HepG2 (cell line): ENCODE measurements around the gene JUND. TPM values are rescaled to one million over a fixed set of nuclear protein-coding genes. Genes with fewer than 3 reads are reported as not detected.

Experiments
- ELF1 ChIP-seq: sonication (generic); formaldehyde crosslinking; IDR thresholded peaks from 2 replicates; pipeline ENCODE4 v1.4.0; 2020; ENCODE audit warnings: missing genetic modification reagents
- ELF3 ChIP-seq: IDR thresholded peaks from 2 replicates; pipeline ENCODE4 v1.6.1; 2016; ENCODE audit warnings: missing genetic modification reagents, missing compliant biosample characterization
- FOXA3 ChIP-seq: IDR thresholded peaks from 2 replicates; pipeline ENCODE4 v1.6.1; 2016; ENCODE audit warnings: missing genetic modification reagents, missing compliant biosample characterization
- FOXJ3 ChIP-seq: sonication (generic); formaldehyde crosslinking; IDR thresholded peaks from 2 replicates; pipeline ENCODE4 v1.4.0; 2020; ENCODE audit warnings: missing genetic modification reagents, mild to moderate bottlenecking, borderline replicate concordance
- GABPB1 ChIP-seq: IDR thresholded peaks from 2 replicates; pipeline ENCODE4 v1.6.1; 2016; ENCODE audit warnings: mild to moderate bottlenecking, missing genetic modification reagents, moderate library complexity, missing compliant biosample characterization
- LRRFIP1 ChIP-seq: sonication (generic); formaldehyde crosslinking; conservative IDR thresholded peaks from 2 replicates; pipeline ENCODE4 v1.4.0; 2020; ENCODE audit warnings: missing genetic modification reagents
- MED1 ChIP-seq: sonication (generic); formaldehyde crosslinking; IDR thresholded peaks from 2 replicates; pipeline ENCODE4 v1.4.0; 2020; ENCODE audit warnings: missing genetic modification reagents
- NCOA2 ChIP-seq: sonication (generic); formaldehyde crosslinking; IDR thresholded peaks from 2 replicates; pipeline ENCODE4 v1.8.0; 2022; ENCODE audit warnings: inconsistent platforms
- SP1 ChIP-seq, 2 experiments: fragments of 450-650 bp in 1 of 2; sonication (generic) in 1 of 2; formaldehyde crosslinking in 1 of 2; IDR thresholded peaks; 2 replicates each; pipeline versions ENCODE4 v1.4.0 to v1.6.1; 2016 to 2020; ENCODE audit warnings: missing genetic modification reagents in 1 of 2
- TBX2 ChIP-seq: sonication (generic); formaldehyde crosslinking; IDR thresholded peaks from 2 replicates; pipeline ENCODE4 v1.5.0; 2020; ENCODE audit warnings: missing genetic modification reagents, mild to moderate bottlenecking, borderline replicate concordance
- ZNF256 ChIP-seq: sonication (generic); formaldehyde crosslinking; conservative IDR thresholded peaks from 2 replicates; pipeline ENCODE4 v1.4.0; 2020; ENCODE audit warnings: missing genetic modification reagents
- ZNF556 ChIP-seq: sonication (generic); formaldehyde crosslinking; IDR thresholded peaks from 2 replicates; pipeline ENCODE4 v1.4.0; 2020; ENCODE audit warnings: mild to moderate bottlenecking, missing genetic modification reagents, borderline replicate concordance
- ZNF746 ChIP-seq: sonication (generic); formaldehyde crosslinking; IDR thresholded peaks from 2 replicates; pipeline ENCODE4 v1.8.0; 2022; ENCODE audit warnings: mild to moderate bottlenecking, missing genetic modification reagents
- polyA plus RNA-seq, 8 experiments: library from polyadenylated mRNA; depleted of rRNA in 3 of 8; stranded (reverse) in 7 of 8; unstranded in 1 of 8; fragments of >200 nt; fragmentation: Illumina TruSeq in 4 of 8; extraction: Trizol in 4 of 8; gene quantifications; 2 replicates each; pipeline versions ENCODE4 v1.2.1 to v1.2.3, GENCODE V29; 2011 to 2016; ENCODE audit warnings: low read depth in 4 of 8, missing spikeins in 1 of 8, mixed read lengths in 1 of 8; ENCODE audit not compliant: insufficient read depth in 1 of 8
- total RNA-seq, 5 experiments: library from RNA; depleted of rRNA; stranded (reverse); fragments of >200 nt; fragmentation: Illumina TruSeq; extraction: Trizol; gene quantifications; 2 replicates each; pipeline ENCODE4 v1.2.3, GENCODE V29; 2016; ENCODE audit warnings: low read depth in 1 of 5
- TF ChIP-seq, protein P1 (sequence below): sonication (generic); formaldehyde crosslinking; IDR thresholded peaks from 2 replicates; pipeline ENCODE4 v1.4.0; 2020; ENCODE audit warnings: missing genetic modification reagents
- TF ChIP-seq, protein P2 (sequence below): IDR thresholded peaks from 2 replicates; pipeline ENCODE4 v1.6.1; 2016; ENCODE audit warnings: mild to moderate bottlenecking
- TF ChIP-seq, protein P3 (sequence below): sonication (generic); formaldehyde crosslinking; conservative IDR thresholded peaks from 2 replicates; pipeline ENCODE4 v1.4.0; 2020; ENCODE audit warnings: mild to moderate bottlenecking, missing genetic modification reagents, moderate library complexity

Gene JUND
- total and polyA plus RNA-seq, 2 of the 13 experiments (the other 11 are each of a cell fraction or from before 2014, with no cell fraction given): 41.2 to 59.8 TPM

GRCh38 chr19:18322759-18323460, 41.5 kb upstream of the JUND start, which contains the start of gene LSM4 (continued):
- TF ChIP-seq LRRFIP1 (CRISPR knock-in tag) (no peak), FOXJ3 (CRISPR knock-in tag) (no peak), GABPB1 (CRISPR knock-in tag) (peak; percentile 90), NCOA2 (no peak), TBX2 (CRISPR knock-in tag) (peak; percentile 65; the same call in 1 of the 2 replicates), ZNF256 (0 out of 2 replicates have a peak, but pooled peaks have one; percentile 9), ZNF746 (CRISPR knock-in tag) (peak; percentile 59; the same call in 1 of the 2 replicates), ELF1 (CRISPR knock-in tag) (peak; percentile 70), ELF3 (0 out of 2 replicates have a peak, but pooled peaks have one; percentile 50), MED1 (CRISPR knock-in tag) (peak; percentile 71), FOXA3 (CRISPR knock-in tag) (no peak), SP1 (IDR thresholded peaks at IDR 0.05) (no peak), SP1 (CRISPR knock-in tag; IDR thresholded peaks at IDR 0.05) (peak; percentile 94), ZNF556 (CRISPR knock-in tag) (no peak; the same call in 1 of the 2 replicates)
- TF ChIP-seq, protein P1, sequence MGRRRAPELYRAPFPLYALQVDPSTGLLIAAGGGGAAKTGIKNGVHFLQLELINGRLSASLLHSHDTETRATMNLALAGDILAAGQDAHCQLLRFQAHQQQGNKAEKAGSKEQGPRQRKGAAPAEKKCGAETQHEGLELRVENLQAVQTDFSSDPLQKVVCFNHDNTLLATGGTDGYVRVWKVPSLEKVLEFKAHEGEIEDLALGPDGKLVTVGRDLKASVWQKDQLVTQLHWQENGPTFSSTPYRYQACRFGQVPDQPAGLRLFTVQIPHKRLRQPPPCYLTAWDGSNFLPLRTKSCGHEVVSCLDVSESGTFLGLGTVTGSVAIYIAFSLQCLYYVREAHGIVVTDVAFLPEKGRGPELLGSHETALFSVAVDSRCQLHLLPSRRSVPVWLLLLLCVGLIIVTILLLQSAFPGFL: no peak
- TF ChIP-seq, protein P2, sequence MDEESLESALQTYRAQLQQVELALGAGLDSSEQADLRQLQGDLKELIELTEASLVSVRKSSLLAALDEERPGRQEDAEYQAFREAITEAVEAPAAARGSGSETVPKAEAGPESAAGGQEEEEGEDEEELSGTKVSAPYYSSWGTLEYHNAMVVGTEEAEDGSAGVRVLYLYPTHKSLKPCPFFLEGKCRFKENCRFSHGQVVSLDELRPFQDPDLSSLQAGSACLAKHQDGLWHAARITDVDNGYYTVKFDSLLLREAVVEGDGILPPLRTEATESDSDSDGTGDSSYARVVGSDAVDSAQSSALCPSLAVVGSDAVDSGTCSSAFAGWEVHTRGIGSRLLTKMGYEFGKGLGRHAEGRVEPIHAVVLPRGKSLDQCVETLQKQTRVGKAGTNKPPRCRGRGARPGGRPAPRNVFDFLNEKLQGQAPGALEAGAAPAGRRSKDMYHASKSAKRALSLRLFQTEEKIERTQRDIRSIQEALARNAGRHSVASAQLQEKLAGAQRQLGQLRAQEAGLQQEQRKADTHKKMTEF (CRISPR knock-in tag): peak; percentile 82
- TF ChIP-seq, protein P3, sequence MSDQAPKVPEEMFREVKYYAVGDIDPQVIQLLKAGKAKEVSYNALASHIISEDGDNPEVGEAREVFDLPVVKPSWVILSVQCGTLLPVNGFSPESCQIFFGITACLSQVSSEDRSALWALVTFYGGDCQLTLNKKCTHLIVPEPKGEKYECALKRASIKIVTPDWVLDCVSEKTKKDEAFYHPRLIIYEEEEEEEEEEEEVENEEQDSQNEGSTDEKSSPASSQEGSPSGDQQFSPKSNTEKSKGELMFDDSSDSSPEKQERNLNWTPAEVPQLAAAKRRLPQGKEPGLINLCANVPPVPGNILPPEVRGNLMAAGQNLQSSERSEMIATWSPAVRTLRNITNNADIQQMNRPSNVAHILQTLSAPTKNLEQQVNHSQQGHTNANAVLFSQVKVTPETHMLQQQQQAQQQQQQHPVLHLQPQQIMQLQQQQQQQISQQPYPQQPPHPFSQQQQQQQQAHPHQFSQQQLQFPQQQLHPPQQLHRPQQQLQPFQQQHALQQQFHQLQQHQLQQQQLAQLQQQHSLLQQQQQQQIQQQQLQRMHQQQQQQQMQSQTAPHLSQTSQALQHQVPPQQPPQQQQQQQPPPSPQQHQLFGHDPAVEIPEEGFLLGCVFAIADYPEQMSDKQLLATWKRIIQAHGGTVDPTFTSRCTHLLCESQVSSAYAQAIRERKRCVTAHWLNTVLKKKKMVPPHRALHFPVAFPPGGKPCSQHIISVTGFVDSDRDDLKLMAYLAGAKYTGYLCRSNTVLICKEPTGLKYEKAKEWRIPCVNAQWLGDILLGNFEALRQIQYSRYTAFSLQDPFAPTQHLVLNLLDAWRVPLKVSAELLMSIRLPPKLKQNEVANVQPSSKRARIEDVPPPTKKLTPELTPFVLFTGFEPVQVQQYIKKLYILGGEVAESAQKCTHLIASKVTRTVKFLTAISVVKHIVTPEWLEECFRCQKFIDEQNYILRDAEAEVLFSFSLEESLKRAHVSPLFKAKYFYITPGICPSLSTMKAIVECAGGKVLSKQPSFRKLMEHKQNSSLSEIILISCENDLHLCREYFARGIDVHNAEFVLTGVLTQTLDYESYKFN (CRISPR knock-in tag): peak; percentile 56; the same call in 1 of the 2 replicates
